Astrocyte of the cerebellum (primary cell): ENCODE measurements around the gene PCDH15.

Experiments used
- DNase-seq: peaks from one replicate; pipeline ENCODE4 v3.0.0-alpha.2; 2011; ENCODE audit warnings: low read depth
- H3K4me3 ChIP-seq: 2 replicates; pipeline ENCODE4 v1.5.1; 2011; ENCODE audit warnings: mild to moderate bottlenecking, low read depth, low read length, moderate library complexity
- in situ Hi-C: cut with HindIII; loops from 2 replicates; pipeline ENCODE4 v1.10.0; 2017; ENCODE audit warnings: low sequenced_read_pairs
- TF ChIP-seq, protein P1 (sequence below): IDR thresholded peaks from 2 replicates; pipeline ENCODE4 v1.5.1; 2012; ENCODE audit warnings: low read length, low read depth, moderate library complexity, mild to moderate bottlenecking; ENCODE audit errors: missing control alignments

PCDH15 gene

GRCh38 chr10:54066646-54067045 is 734.4 kb downstream of the PCDH15 start:
- DNase-seq = no peak
- TF ChIP-seq, protein P1, sequence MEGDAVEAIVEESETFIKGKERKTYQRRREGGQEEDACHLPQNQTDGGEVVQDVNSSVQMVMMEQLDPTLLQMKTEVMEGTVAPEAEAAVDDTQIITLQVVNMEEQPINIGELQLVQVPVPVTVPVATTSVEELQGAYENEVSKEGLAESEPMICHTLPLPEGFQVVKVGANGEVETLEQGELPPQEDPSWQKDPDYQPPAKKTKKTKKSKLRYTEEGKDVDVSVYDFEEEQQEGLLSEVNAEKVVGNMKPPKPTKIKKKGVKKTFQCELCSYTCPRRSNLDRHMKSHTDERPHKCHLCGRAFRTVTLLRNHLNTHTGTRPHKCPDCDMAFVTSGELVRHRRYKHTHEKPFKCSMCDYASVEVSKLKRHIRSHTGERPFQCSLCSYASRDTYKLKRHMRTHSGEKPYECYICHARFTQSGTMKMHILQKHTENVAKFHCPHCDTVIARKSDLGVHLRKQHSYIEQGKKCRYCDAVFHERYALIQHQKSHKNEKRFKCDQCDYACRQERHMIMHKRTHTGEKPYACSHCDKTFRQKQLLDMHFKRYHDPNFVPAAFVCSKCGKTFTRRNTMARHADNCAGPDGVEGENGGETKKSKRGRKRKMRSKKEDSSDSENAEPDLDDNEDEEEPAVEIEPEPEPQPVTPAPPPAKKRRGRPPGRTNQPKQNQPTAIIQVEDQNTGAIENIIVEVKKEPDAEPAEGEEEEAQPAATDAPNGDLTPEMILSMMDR = no peak
- in situ Hi-C loops = no loop called here
- no peak overlapping the region for H3K4me3 ChIP-seq

- in situ Hi-C loops = no loop called here
Measured at GRCh38 chr10:54065106-54065505, 735.9 kb downstream of the PCDH15 start.

DNA sequence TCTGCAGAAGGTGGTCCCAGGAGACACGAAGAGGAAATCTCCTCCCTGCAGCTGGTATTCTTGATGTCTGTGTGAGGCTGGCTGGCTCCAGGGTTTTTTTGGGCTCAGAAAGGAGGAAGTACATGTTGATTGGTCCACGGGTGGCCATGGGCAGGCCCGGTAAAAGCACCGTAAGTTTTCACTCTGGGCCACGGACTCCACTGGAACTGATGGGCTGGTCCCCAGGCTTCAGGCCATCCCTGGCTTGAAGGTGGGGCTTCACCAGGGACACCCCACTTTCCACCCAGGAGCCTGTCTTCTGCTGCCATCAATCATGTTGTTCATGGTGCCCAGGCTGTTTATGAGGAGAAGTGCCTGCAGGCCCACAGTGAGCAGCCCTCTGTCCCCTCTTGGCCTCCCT is 736.8 kb downstream of the PCDH15 start:
- TF ChIP-seq, protein P1 = no peak
- no peak overlapping the region for H3K4me3 ChIP-seq
- in situ Hi-C loops = no loop called here
- no peak for DNase-seq

More at GRCh38 chr10:54065106-54065505, 735.9 kb downstream of the PCDH15 start:
- DNase-seq = no peak
- H3K4me3 ChIP-seq = no peak overlapping the region
- TF ChIP-seq, protein P1 = no peak

DNA sequence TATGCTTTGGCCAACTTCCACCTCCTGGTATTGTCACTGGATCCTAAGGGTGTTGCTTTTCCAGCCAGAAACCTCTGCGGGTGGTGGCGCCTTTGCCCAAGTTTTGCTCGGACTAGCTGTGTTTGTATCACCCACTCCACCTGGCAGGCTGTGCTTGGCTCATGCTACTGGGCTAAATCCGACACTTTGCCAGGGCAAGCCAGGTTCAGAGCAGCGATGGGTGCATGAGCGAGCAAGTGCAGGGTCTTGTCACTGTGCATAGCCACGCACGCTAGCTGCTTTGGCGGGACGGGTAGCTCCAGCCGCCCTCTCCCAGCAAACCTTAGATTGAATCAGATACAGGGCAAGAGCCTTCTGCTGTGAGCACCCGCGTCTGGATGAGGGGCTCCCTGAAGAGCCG is 737.5 kb downstream of the PCDH15 start:
- H3K4me3 ChIP-seq = no peak overlapping the region
- no peak for DNase-seq
- in situ Hi-C loops = no loop called here
- TF ChIP-seq, protein P1 = no peak

GRCh38 chr10:54060572-54060971 is 740.5 kb downstream of the PCDH15 start:
- TF ChIP-seq, protein P1 = no peak
- no peak for DNase-seq
- in situ Hi-C loops = no loop called here
- H3K4me3 ChIP-seq = no peak overlapping the region

GRCh38 chr10:54057357-54057756 is 743.7 kb downstream of the PCDH15 start:
- H3K4me3 ChIP-seq = no peak overlapping the region
- TF ChIP-seq, protein P1 = no peak
- in situ Hi-C loops = no loop called here
- DNase-seq = no peak

DNA sequence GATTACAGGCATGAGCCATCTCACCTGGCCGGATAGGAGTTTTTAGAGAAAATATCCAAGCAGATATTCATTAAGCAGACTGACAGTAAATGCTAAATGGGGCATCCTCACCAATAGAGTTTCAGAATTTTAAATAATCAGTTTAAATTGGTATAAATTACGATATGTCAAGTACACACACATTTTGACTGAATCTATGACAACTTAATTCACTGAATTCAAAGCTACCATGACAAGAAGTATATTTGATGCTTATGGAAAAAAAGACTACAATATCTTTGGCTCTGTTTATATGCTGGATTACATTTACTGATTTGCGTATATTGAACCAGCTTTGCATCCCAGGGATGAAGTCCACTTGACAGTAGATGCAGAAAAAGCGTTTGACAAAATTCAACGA is 774.7 kb downstream of the PCDH15 start:
- DNase-seq = no peak
- no peak overlapping the region for H3K4me3 ChIP-seq
- TF ChIP-seq, protein P1 = no peak
- in situ Hi-C loops = no loop called here
